Mucosa of stomach (tissue), 1 donor: ENCODE data around the gene MAST4.

Experiments
- H3K27me3 ChIP-seq: one replicate; pipeline ENCODE4 v1.7.0; 2013; ENCODE audit warnings: mild to moderate bottlenecking, low read length; ENCODE audit not compliant: control insufficient read depth, insufficient read depth
- H3K36me3 ChIP-seq: one replicate; pipeline ENCODE4 v1.7.0; 2013; ENCODE audit warnings: low read length; ENCODE audit not compliant: control insufficient read depth, insufficient read depth
- H3K4me1 ChIP-seq: one replicate; pipeline ENCODE4 v1.7.0; 2013; ENCODE audit warnings: mild to moderate bottlenecking, low read length; ENCODE audit not compliant: control insufficient read depth, insufficient read depth
- H3K4me3 ChIP-seq: one replicate; pipeline ENCODE4 v1.7.0; 2013; ENCODE audit warnings: low read length
- H3K9ac ChIP-seq: one replicate; pipeline ENCODE4 v1.7.0; 2013; ENCODE audit warnings: mild to moderate bottlenecking, low read length, moderate library complexity
- H3K9me3 ChIP-seq: one replicate; pipeline ENCODE4 v1.7.0; 2013; ENCODE audit warnings: mild to moderate bottlenecking, low read length, moderate library complexity; ENCODE audit not compliant: control insufficient read depth
- donor health status: Pancreatic carcinoma.

Gene MAST4

DNA sequence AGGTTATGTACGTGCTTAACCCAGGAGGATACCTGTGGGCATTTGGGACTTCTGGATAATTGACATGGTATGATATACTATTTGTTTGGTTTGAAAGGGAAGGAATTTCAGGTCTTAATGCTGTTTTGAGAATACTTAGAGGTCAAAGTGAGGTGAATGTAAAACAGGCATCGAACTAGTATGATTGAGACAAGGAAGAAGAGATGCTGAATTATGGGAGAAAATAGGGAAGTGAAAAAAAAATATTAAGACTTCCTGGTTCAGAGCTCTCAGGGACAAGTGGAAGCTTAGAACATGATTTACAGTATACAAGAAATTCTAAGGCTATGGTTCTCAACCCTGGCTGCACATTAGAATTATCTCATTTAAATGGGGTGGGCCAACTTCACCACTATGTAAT, 485.1 kb downstream of the MAST4 start:
- no peak overlapping the region for H3K9ac ChIP-seq

DNA sequence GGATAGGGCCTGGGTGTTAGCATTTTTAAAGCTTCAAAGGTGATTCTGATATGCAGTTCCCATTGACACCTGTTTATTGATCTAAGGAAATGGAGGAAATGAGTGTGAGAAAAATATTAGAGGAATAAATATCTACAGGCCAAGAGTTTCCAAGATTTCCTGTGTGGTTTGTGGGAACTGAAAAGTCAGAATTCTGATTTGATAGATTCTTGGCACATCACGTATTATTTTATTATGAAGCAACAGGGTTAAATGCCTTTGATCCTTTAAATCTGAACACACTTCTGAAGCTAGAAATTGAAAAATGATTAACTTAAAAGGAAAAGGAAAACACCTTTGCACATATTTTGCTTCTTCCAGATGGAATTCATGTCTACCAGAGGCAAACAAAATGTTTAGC, 486.7 kb downstream of the MAST4 start:
- Histone ChIP-seq H3K9me3 (no peaks in the 10 kb centered on the region), H3K9ac (no peak overlapping the region), H3K27me3 (no peaks in the 10 kb centered on the region), H3K4me1 (peaks cover 23% of the 10 kb centered on the region), H3K36me3 (no peaks in the 10 kb centered on the region), H3K4me3 (no peak overlapping the region)

More for the DNA sequence above, 485.1 kb downstream of the MAST4 start:
- no peaks in the 10 kb centered on the region for H3K27me3 ChIP-seq
- peaks cover 23% of the 10 kb centered on the region for H3K4me1 ChIP-seq
- no peaks in the 10 kb centered on the region for H3K36me3 ChIP-seq
- H3K9me3 ChIP-seq: no peaks in the 10 kb centered on the region
- H3K4me3 ChIP-seq: no peak overlapping the region

DNA sequence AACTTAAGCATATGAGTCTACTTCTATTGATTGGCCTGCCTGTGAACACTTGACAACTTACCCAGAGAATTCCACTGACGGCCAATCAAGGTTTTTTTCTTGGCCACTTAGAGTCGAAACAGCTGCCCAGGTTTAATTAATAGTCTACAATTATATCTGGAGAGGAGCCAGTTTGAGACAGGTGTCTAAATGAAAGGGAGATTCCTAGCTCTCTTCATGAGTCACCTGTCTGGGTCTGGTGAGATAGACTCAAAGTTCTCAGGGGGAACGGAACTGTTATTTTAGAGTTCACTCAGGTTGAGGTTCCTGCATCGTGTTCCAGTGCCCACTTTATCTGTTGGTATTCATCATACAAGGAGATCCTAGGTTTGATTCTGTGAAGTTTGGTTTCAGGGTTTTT, 489.4 kb downstream of the MAST4 start:
- no peak overlapping the region for H3K9ac ChIP-seq
- H3K4me1 ChIP-seq: peaks cover 31% of the 10 kb centered on the region

DNA sequence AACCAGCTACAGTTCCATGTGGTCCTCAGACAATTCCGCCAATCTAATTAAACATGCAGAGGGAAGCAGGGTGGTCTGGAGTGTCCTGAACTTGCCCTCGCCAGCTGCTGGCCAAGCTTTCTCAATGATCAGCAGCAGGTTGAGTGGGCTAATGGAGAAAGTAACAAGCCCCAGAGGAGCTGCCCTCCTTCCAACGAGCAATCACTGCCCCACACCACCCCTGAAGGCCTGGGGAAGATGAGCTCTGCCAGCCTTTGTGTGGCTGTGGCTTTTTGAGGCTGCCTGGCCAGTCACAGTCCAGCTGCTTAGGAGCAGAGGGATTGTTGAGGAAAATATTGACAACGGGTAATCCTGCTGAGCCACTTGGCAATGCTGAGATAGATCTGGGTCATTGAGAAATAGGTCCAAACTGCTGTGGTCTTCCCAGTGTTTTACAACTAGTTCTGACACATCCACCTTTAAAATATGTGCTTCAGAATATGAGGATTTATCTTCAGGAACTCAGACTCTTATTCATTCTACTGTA, 493.1 kb downstream of the MAST4 start:
- Histone ChIP-seq H3K9ac (no peak overlapping the region), H3K4me3 (no peak overlapping the region), H3K4me1 (peaks cover 15% of the 10 kb centered on the region)

More for the DNA sequence above, 489.4 kb downstream of the MAST4 start:
- H3K27me3 ChIP-seq: no peaks in the 10 kb centered on the region
- no peak overlapping the region for H3K4me3 ChIP-seq
- H3K36me3 ChIP-seq: no peaks in the 10 kb centered on the region
- no peaks in the 10 kb centered on the region for H3K9me3 ChIP-seq

DNA sequence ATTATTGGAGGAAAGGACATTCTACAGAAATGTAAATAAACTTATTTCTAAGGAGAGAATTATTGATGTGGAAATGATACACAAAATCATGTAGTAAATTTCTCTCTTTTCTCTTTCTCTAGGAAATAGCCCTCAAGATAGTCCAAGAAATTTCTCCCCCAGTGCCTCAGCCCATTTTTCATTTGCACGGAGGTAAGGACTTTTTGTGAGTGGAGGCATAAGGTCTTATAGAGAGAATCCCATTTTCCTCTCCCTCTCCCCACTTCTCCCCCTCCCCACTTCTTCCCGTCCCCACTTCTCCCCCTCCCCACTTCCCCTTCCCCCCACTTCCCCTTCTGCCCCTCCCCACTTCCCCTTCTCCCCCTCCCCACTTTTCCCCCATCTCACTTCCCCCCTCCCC, 493.8 kb downstream of the MAST4 start:
- Histone ChIP-seq H3K9me3 (no peaks in the 10 kb centered on the region), H3K4me3 (no peak overlapping the region), H3K27me3 (no peaks in the 10 kb centered on the region), H3K4me1 (peaks cover 20% of the 10 kb centered on the region), H3K9ac (no peak overlapping the region), H3K36me3 (no peaks in the 10 kb centered on the region)

More for the DNA sequence above, 493.1 kb downstream of the MAST4 start:
- H3K36me3 ChIP-seq: no peaks in the 10 kb centered on the region
- H3K9me3 ChIP-seq: no peaks in the 10 kb centered on the region
- H3K27me3 ChIP-seq: no peaks in the 10 kb centered on the region

DNA sequence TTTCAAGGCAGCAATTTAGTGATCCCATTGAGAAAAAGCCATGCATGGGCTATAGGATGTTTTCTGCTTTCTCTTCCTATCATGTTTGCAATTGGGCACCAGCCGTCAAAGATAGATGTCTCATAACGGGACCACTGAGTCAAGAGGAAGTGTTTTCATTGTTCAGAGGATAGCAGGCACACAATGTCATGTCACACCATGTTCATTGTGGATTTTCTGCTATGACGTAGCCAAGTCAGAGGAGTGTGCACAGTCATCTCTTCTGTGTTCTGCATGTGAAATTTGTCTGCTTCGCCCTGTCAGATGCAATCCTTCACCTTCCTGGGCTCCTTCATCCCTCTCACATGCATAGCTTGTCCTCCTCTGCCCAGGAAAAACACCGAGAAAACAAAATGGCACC, 494.4 kb downstream of the MAST4 start:
- Histone ChIP-seq H3K27me3 (no peaks in the 10 kb centered on the region), H3K9ac (no peak overlapping the region), H3K4me1 (peaks cover 20% of the 10 kb centered on the region), H3K9me3 (no peaks in the 10 kb centered on the region), H3K36me3 (no peaks in the 10 kb centered on the region), H3K4me3 (no peak overlapping the region)

DNA sequence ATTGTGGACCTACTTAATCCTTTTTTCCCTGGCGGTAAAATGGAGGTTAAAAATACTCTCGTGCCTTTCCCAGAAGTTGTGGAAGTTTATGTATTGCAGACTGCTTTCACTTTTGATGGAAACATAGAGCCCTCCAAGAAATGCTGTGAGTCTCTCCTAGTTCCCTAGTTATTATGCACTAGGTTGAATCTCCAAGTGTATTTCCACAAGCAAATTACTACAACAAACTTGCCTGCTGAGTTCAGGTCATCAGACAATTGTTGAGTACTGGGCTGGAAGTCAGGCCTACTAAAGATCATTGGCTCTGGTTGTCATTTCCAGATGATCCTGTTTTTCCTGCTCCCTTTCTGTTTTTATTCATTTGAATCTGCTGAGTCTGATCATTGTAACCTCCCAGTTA, 496.3 kb downstream of the MAST4 start:
- peaks cover 20% of the 10 kb centered on the region for H3K4me1 ChIP-seq
- H3K9ac ChIP-seq: no peak overlapping the region

DNA sequence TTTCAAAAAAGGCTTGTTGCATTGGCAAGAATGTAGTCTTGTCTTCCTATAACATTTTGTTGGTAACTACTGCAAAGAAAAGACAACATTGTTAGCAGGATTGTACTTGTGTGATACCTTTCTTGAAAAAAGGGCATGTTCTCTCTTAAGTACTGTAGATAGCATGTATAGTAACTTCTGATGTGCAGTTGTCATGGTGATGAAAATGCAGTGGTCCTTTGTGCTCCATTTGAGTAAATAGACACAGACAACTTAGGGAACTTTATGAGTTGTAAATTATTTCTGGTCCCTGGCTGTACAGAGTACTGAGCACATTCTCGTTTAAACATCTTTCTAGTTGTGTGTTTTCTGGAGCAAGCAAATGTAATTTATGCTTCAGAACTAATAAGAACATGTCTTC, 497.1 kb downstream of the MAST4 start:
- H3K36me3 ChIP-seq: no peaks in the 10 kb centered on the region
- no peak overlapping the region for H3K4me3 ChIP-seq
- H3K4me1 ChIP-seq: peaks cover 20% of the 10 kb centered on the region
- no peaks in the 10 kb centered on the region for H3K27me3 ChIP-seq
- no peak overlapping the region for H3K9ac ChIP-seq
- no peaks in the 10 kb centered on the region for H3K9me3 ChIP-seq

More for the DNA sequence above, 496.3 kb downstream of the MAST4 start:
- H3K4me3 ChIP-seq: no peak overlapping the region
- H3K9me3 ChIP-seq: no peaks in the 10 kb centered on the region
- H3K36me3 ChIP-seq: no peaks in the 10 kb centered on the region
- H3K27me3 ChIP-seq: no peaks in the 10 kb centered on the region

DNA sequence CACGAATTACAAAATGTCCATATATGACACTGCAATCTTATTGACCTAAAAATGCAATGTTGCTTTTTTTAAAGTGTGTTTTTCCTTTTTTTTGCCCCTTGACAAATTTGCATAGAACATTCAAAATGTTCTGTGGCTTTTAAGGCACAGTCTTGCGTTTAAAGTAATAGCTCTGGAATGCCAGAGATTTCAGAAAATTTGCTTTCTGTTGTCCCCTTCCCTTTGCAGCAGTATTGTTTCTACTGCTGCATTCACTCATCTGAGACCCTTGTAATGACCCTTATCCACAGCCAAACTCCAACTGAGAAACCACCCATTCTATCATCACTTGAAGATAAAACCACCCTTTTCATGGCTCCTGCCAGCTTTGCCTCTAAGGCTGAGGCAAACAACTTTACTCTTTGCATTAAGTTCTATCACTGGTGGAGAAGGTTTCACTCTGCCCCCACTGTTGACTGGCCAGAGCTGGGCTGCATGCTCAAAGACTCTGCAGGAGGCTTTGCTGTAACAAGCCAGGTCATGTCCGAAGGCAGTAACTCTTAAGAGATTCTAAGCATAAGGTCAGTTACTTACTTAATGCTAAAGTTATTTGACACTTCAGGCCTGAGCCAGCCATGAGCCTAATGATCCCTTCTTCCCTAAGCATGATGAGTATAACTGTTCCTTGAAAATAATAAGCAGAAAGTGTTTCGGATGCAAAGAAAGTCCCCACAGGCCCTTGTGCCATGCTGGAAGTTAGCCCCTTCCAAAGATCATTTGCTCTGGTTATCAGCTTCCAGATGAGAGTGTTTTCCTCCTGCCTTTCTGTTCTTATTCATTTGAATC, 498.5 kb downstream of the MAST4 start:
- no peaks in the 10 kb centered on the region for H3K9me3 ChIP-seq
- H3K4me1 ChIP-seq: peaks cover 12% of the 10 kb centered on the region
- no peak overlapping the region for H3K9ac ChIP-seq
- no peak overlapping the region for H3K4me3 ChIP-seq
- H3K27me3 ChIP-seq: no peaks in the 10 kb centered on the region
- H3K36me3 ChIP-seq: no peaks in the 10 kb centered on the region

DNA sequence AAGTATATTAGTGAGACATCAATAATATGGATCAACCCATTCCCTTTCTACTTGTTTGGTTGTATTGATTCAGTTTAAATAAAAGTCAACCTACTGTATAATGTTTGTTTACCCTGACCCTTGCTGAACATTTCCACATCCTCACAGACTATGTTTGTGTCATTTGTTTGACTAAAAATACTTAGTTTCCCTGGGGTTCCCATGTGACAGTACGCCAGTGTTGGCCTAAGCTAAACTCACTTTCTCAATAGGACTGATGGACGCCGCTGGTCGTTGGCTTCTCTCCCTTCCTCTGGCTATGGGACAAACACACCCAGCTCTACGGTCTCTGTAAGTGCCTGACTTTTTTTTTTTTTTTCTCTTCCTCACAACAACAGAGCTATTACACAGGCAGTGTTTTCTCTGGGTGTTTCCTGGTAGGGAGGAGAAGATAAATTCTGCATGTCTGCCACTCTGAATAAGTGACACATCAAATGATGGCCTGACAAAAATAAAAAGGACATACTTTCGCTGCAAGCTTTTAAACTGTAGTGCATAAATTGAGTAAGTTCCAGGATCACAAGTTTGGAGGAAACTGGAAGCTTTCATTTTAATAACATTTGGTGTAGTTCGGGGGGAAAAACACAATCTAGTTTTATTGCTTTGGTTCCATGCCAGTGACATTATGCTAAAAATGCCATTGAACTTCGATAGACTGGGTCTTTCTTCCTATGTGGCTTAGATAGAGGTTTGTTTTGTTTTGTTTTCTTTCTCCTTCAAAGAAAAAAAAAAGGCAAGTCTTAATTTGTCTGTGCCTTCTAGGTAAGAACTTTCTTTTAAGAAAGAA, 499.4 kb downstream of the MAST4 start:
- no peak overlapping the region for H3K9ac ChIP-seq
- H3K4me1 ChIP-seq: peaks cover 11% of the 10 kb centered on the region
- H3K4me3 ChIP-seq: no peak overlapping the region
- no peaks in the 10 kb centered on the region for H3K36me3 ChIP-seq
- H3K9me3 ChIP-seq: no peaks in the 10 kb centered on the region
- H3K27me3 ChIP-seq: no peaks in the 10 kb centered on the region

DNA sequence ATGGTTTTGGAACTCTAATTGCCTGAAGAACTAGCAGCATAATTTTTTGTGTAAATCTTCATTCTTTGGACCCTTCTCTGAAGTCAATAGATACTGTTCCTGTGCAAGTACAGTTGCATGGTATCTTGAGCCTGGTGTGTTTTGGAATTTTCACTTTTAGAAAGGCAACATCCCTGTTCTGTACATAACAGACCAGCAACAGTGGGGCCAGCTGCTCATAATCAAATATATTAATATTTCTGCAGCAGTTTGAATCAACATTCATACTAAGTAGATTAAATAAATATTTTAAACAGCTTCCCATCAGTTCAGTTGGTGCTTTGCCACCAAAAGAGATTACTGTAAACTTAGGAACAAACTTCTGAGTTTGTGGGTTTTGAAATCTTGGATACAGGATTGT, 502.5 kb downstream of the MAST4 start:
- Histone ChIP-seq H3K4me1 (peaks cover 11% of the 10 kb centered on the region), H3K36me3 (no peaks in the 10 kb centered on the region), H3K9ac (no peak overlapping the region), H3K4me3 (no peak overlapping the region), H3K27me3 (no peaks in the 10 kb centered on the region), H3K9me3 (no peaks in the 10 kb centered on the region)

DNA sequence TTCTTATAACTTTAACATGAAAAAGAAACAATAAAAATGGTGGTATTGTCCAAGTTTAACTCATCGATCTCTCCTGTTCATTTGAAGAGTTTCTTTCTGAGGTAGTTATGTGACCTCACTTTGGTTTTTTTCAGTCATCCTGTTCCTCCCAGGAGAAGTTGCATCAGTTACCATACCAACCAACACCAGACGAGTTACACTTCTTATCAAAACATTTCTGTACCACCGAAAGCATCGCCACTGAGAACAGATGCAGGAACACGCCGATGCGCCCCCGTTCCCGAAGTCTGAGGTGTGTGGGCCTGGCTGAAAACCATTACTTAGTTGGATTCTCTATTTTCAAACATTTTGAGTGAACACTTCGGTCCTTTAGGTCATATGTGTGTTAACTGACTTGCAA, 504.1 kb downstream of the MAST4 start:
- no peaks in the 10 kb centered on the region for H3K9me3 ChIP-seq
- H3K9ac ChIP-seq: no peak overlapping the region
- H3K27me3 ChIP-seq: no peaks in the 10 kb centered on the region
- H3K36me3 ChIP-seq: no peaks in the 10 kb centered on the region
- peaks cover 2% of the 10 kb centered on the region for H3K4me1 ChIP-seq
- no peak overlapping the region for H3K4me3 ChIP-seq
